HG02588 (cell line): ENCODE results near the gene MAGEA9B.
"Not testable (repeated sequence)": the region's sequence is repeated elsewhere in the genome, so short reads cannot be mapped to it uniquely, and the experiment has no call there.

Source experiments
- ATAC-seq: cut with Tn5 transposase; IDR thresholded peaks from one replicate; pipeline ENCODE4 v1.9.1; 2021; ENCODE audit warnings: mild to moderate bottlenecking, moderate library complexity; ENCODE audit not compliant: unreplicated experiment

The MAGEA9B gene

GRCh38 chrX:149539283-149540130, 47.8 kb downstream of the MAGEA9B start:
- ATAC-seq, result peak; percentile 31

GRCh38 chrX:149537474-149537873, 49.8 kb downstream of the MAGEA9B start:
- ATAC-seq, result not testable (repeated sequence)

- ATAC-seq, result not testable (repeated sequence)
These were observed 52.2 kb downstream of the MAGEA9B start for GRCh38 chrX:149534926-149535602.

GRCh38 chrX:149533999-149534398, 53.3 kb downstream of the MAGEA9B start:
- ATAC-seq, result not testable (repeated sequence)

GRCh38 chrX:149532868-149533267, 54.4 kb downstream of the MAGEA9B start:
- not testable (repeated sequence) for ATAC-seq
